Mucosa of descending colon (tissue), 3 donors: Measurements from ENCODE around the gene PEPD. TPM values are rescaled to one million over a fixed set of nuclear protein-coding genes. Genes with fewer than 3 reads are reported as not detected.
"Not testable (repeated sequence)": the region's sequence is repeated elsewhere in the genome, so short reads cannot be mapped to it uniquely, and the experiment has no call there.

Experiments used
- ATAC-seq: fragments of 200-7000 bp; cut with Tn5 transposase; one replicate; pipeline ENCODE4 v1.9.1; 2020; ENCODE audit warnings: mild to moderate bottlenecking, moderate library complexity
- DNase-seq, 3 donors: peaks; one replicate each; pipeline ENCODE4 v3.0.0-alpha.2; 2020
- H3K36me3 ChIP-seq: fragments of 200-600 bp; one replicate; pipeline ENCODE4 v1.8.0; 2021; ENCODE audit warnings: low read depth, mild to moderate bottlenecking
- H3K4me1 ChIP-seq: fragments of 200-600 bp; one replicate; pipeline ENCODE4 v1.8.0; 2021; ENCODE audit warnings: low read depth, mild to moderate bottlenecking
- H3K4me3 ChIP-seq: fragments of 200-600 bp; one replicate; pipeline ENCODE4 v1.8.0; 2021; ENCODE audit warnings: mild to moderate bottlenecking
- H3K9me3 ChIP-seq: fragments of 200-600 bp; one replicate; pipeline ENCODE4 v1.8.0; 2021; ENCODE audit warnings: mild to moderate bottlenecking
- CTCF ChIP-seq: fragments of 200-600 bp; IDR thresholded peaks from one replicate; pipeline ENCODE4 v1.8.0; 2022; ENCODE audit warnings: antibody characterized with exemption, mild to moderate bottlenecking
- intact Hi-C, 2 donors: fragments of 100-400 bp; cut with DNase I in 1 of 2; cut with micrococcal nuclease in 1 of 2; formaldehyde crosslinking; loops; one replicate each; pipeline versions ENCODE4 v1.11.0 to v1.11.1; 2022; cut with DNase I, micrococcal nuclease
- total RNA-seq, 3 donors: library from RNA; stranded (reverse); fragmentation: NEBNext Ultra II Directional in 2 of 3; extraction: Animal tissue kit (Norgen Biotek cat#: 25700) in 2 of 3; gene quantifications; one replicate each; pipeline versions ENCODE4 v1.2.1 to v1.2.4, GENCODE V29; 2021 to 2023
- donor health status: DM: no; HTN: no; CAD: no; lungs with moderate emphysema.
- donor health status: DM: no; HTN: no; CAD: no.
- donor health status: DM: no; HTN: yes; CAD: no.

Gene PEPD
- total RNA-seq, 3 donors from 2014 or later: 40.4 to 91.5 (median 79.1) TPM

- no peak for ATAC-seq
- Histone ChIP-seq H3K4me3 (no peak overlapping the region), H3K4me1 (no peaks in the 10 kb centered on the region), H3K9me3 (no peaks in the 10 kb centered on the region), H3K36me3 (no peaks in the 10 kb centered on the region)
- no peak for TF ChIP-seq CTCF
- intact Hi-C loops: no loop called here
- no peak for DNase-seq
Measured at GRCh38 chr19:33556261-33556660, 34.7 kb upstream of the PEPD start.

DNA sequence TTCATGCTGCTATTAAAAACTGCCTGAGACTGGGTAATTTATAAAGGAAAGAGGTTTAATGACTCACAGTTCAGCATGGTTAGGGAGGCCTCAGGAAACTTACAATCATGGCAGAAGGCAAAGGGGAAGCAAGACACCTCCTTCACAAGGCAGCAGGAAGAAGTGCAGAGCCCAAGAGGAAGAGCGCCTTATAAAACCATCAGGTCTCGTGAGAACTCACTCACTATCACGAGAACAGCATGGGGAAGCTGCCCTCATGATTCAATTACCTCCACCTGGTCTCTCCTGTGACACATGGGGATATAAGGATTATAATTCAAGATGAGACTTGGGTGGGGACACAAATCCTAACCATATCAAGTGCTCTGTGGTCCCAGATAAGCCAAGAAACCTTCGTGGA is 34.1 kb upstream of the PEPD start:
- H3K9me3 ChIP-seq, H3K4me3 ChIP-seq, H3K36me3 ChIP-seq, DNase-seq, ATAC-seq, intact Hi-C loops, H3K4me1 ChIP-seq: not testable (repeated sequence)

- no peaks in the 10 kb centered on the region for H3K4me1 ChIP-seq
- intact Hi-C loops: no loop called here
- no peak for ATAC-seq
- no peaks in the 10 kb centered on the region for H3K36me3 ChIP-seq
- H3K4me3 ChIP-seq: no peak overlapping the region
- H3K9me3 ChIP-seq: no peaks in the 10 kb centered on the region
- no peak for DNase-seq
- TF ChIP-seq CTCF: no peak
Measured at GRCh38 chr19:33554821-33555220, 33.2 kb upstream of the PEPD start.

DNA sequence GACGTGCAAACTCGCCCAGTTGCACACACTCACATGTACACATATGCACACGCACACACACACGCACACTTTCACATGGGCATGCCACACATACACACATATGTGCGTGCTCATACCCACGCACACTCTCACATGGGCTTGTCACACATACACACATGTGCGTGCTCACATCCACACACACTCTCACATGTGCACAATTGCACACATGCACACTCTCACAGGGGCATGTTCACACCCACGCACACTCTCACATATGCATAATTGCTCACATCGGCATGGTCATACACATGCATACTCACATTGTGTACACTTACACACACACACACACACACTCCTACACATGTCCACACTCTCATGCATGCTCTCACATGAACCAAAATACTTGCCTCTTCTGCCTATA is 32.8 kb upstream of the PEPD start:
- H3K4me1 ChIP-seq: no peaks in the 10 kb centered on the region
- ATAC-seq (no peak), DNase-seq (no peak)
- no peak for TF ChIP-seq CTCF
- H3K4me3 ChIP-seq: no peak overlapping the region
- H3K9me3 ChIP-seq: no peaks in the 10 kb centered on the region
- H3K36me3 ChIP-seq: no peaks in the 10 kb centered on the region
- intact Hi-C loops: no loop called here

- ATAC-seq: no peak
- TF ChIP-seq CTCF: no peak
- no peak for DNase-seq
Measured at GRCh38 chr19:33553530-33554310, 32.1 kb upstream of the PEPD start.

DNA sequence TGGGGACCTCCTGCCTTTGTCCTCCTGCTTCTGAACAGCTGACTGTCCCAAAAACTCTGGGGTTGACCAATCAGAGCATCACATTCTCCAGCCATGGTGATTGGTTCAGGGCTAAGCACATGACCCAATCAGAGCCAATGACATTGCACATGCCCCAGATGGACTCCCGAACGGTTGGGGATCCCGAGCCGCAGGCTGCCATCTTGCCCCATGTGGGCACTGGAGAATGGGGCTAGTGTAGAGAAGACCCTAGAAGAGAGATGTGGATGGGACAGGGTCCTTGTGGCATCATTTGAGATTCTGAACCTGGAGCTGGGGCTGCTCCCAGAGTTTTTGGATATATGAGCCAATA is 31.3 kb upstream of the PEPD start:
- ATAC-seq (no peak), DNase-seq (no peak)
- intact Hi-C loops: no loop called here
- Histone ChIP-seq H3K9me3 (no peaks in the 10 kb centered on the region), H3K4me3 (no peak overlapping the region), H3K4me1 (no peaks in the 10 kb centered on the region), H3K36me3 (no peaks in the 10 kb centered on the region)
- no peak for TF ChIP-seq CTCF

More at GRCh38 chr19:33553530-33554310, 32.1 kb upstream of the PEPD start:
- intact Hi-C loops: no loop called here
- H3K9me3 ChIP-seq: no peaks in the 10 kb centered on the region
- H3K36me3 ChIP-seq: no peaks in the 10 kb centered on the region
- no peak overlapping the region for H3K4me3 ChIP-seq
- no peaks in the 10 kb centered on the region for H3K4me1 ChIP-seq
